Activated CD4-positive, alpha-beta T cell treated with anti-CD3 and anti-CD28 coated beads for 24 hours (primary cell): ENCODE data around the gene JAG1.
"Not testable (repeated sequence)": the region's sequence is repeated elsewhere in the genome, so short reads cannot be mapped to it uniquely, and the experiment has no call there.

Experiments used
- DNase-seq, 2 donors: peaks; one replicate each; pipeline ENCODE4 v3.0.0-alpha.2; 2020; ENCODE audit warnings: low read depth in 2 of 2

Gene JAG1

GRCh38 chr20:10611357-10611756 is 62.4 kb downstream of the JAG1 start:
- no peak for DNase-seq

DNA sequence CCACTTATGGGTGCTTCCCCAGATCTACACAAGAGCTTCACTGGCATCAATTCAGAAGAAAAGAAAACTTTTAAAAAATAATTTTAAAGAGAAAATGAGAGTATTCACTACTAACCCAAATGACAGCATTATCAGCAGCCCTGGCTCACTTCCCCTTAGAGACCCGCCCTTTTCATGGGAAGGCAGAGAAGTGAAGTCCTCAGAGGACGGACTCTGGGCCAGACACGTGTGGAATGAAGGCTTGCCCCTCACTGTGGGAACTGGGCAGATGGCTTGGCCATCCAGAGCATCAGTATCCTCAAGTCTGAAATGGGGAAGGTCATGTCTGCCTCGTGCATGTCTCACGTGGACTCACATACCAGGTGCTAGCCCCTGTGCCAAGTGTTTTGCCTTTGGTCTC is 63.5 kb downstream of the JAG1 start:
- no peak for DNase-seq

DNA sequence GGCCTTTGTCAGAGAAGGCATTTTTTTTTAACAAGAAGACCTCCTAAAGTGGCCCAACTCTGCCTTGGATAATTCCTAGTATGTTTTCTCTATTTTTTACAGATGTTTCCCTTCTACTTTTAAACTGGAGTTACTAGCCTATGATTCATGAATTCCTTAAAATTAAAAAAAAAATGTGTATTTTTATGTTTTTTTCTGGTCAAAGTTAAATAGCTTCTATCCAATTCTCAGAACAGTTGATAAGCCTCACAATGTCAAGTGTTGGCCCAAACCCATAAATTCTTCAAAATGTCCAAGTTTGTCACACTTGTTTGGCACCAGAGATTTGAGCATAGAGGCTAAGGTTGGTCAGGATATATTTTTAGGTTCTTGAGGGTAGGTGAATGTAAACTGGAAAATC is 64.0 kb downstream of the JAG1 start:
- no peak for DNase-seq

- DNase-seq = no peak
Measured at GRCh38 chr20:10609276-10609675, 64.5 kb downstream of the JAG1 start.

DNA sequence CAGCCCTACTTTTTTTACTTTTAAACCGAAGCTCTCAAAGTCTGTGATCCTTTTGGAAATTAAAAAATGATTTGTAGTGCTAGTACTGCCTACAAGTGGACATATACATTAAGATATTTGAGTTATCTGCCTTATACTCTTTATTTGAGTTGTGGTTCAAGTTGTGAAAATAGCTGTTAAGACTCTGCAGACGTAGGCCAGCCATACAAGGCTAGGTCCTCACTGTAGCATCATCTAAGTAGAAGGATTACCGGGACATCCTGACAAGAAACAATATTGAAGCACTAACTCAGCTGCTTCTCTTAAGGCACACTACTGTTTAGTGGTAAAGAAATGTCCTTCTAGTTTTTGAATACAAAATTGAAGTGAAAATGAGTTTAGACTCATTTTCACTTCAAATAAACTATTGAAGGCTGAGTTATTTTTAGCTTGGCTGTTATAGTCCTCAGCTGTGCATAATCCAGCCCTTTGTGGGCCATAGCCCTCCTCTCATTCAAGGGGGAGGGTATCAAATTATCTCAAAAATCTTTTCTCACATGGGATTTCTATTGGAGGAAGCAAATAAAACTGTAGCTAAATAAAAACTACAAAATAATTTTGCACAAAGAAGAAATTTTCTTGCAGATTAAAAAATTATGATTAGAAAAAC is 68.1 kb downstream of the JAG1 start:
- DNase-seq = no peak

- no peak for DNase-seq
Measured at GRCh38 chr20:10604865-10605440, 68.8 kb downstream of the JAG1 start.

DNA sequence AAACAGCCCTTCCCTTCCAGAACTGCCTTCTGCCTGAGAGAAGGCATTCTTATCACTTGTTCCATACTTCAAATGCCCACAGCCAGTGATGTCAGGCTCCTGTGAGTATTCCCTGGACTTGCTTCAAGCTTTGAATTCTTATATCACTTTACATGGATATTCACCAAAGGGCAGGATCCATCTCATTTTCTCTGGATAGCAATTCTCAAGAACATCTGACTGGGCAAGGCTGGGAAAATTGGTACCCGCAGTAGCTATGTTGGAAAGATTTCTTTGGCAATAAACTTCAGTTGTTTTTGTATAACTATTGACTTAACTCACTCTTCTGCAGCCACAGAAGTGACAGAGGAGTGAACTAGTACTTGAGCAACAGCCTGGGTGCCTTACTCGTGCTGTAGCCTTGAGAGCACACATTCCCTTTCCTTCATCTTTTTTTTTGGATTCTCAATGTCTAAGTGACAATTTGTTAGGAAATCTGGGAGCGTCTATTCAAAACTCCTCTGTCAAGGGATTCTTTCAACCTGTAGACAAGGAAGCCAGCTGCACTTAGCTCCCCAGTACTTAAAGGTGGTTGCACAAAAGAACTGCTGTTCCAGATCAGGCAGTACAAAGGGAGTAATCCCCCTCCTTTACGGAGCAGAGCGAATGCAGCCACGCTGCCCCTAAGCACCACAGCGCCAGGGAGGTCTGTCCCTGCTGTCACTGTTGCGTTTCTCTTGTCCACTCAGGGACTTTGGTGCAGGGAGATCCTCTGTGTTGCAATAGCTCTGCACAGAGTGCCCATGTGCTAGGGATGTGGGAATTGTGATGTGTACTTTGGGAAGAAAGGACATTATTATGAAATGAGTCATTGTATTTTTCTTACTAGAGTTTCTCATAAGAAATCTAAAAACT is 69.6 kb downstream of the JAG1 start:
- no peak for DNase-seq

DNA sequence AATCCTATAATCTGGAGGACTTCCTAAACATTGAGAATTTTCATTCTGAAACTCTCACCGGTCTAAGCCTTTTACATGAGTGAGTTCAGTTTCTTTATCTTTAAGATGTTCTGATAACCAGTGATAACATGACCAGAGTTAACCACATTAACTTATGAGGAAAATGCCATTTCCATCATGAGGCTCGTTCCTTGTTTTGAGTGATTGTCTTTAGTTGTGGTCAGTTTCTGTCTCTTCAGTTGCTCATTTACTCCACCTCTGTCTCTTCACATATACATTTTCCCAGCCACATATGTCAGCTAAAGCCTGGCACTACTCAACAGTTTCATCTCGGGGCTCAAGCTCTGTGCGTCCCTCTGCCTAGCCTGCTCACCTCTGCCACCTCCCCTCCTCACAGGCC is 70.4 kb downstream of the JAG1 start:
- DNase-seq = no peak

- no peak for DNase-seq
Measured at GRCh38 chr20:10602221-10602871, 71.5 kb downstream of the JAG1 start.

DNA sequence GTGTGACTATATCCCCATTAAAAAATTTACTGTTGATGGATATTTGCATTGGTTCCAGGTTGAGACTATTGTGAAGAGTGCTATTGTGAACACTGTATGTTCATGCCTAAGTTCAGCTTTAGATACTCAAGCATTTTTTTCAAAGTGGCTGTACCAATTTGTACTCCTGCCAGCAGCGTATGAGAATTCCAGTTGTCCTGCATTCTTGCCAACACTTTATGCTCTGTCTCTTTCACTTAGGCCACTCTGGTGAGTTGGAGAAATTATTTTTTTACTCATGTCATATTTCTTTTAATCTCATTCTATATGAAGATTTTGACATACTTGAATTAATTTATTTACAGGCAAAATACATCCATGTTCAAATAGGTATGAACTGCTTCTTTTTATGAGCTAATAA is 76.2 kb downstream of the JAG1 start:
- no peak for DNase-seq

- DNase-seq = no peak
Measured at GRCh38 chr20:10596710-10597121, 77.1 kb downstream of the JAG1 start.

GRCh38 chr20:10595985-10596384 is 77.8 kb downstream of the JAG1 start:
- no peak for DNase-seq

DNA sequence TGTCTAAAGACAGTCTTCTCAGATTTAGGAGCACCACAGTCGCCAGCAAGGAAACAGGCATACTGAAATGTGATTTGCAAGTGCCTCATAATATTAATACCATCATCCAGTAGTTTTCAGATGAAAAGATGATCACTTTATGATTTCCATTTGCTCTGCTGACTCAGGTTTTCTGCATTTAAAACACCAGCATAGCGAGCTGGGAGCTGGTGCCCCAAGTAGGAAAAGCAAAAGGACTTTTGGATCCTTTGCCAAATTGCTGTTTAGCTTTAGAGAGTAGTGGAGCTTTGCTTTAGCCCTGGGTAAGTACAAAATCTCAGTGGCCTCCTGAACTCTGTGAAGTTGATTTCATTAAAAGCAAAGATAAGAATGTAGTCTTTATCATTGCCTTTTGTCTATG is 78.5 kb downstream of the JAG1 start:
- no peak for DNase-seq

- no peak for DNase-seq
Measured at GRCh38 chr20:10594296-10594868, 79.4 kb downstream of the JAG1 start.

GRCh38 chr20:10591946-10592521 is 81.8 kb downstream of the JAG1 start:
- no peak for DNase-seq

- no peak for DNase-seq
Measured at GRCh38 chr20:10590950-10591671, 82.7 kb downstream of the JAG1 start.

DNA sequence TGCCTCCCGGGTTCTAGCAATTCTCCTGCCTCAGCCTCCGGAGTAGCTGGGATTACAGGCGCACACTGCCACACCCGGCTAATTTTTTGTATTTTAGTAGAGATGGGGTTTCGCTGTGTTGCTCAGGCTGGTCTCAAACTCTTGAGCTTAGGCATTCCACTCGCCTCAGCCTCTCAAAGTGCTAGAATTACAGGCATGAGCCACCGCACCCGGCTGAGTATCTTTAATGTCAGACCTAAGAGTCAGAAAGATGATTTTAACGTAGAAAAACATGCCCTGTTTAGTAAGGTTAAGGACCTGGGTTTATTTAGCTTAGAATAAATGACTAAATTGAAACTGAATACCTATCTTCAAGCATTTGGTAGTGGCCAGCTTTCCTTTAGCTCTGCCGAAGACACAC is 83.4 kb downstream of the JAG1 start:
- DNase-seq = not testable (repeated sequence)
